HG03432 (cell line): ENCODE data around the gene CD7.
"Not testable (repeated sequence)": the region's sequence is repeated elsewhere in the genome, so short reads cannot be mapped to it uniquely, and the experiment has no call there.

Experiments used
- ATAC-seq: cut with Tn5 transposase; IDR thresholded peaks from one replicate; pipeline ENCODE4 v1.9.1; 2021; ENCODE audit warnings: mild to moderate bottlenecking, moderate library complexity; ENCODE audit not compliant: unreplicated experiment

CD7 gene

DNA sequence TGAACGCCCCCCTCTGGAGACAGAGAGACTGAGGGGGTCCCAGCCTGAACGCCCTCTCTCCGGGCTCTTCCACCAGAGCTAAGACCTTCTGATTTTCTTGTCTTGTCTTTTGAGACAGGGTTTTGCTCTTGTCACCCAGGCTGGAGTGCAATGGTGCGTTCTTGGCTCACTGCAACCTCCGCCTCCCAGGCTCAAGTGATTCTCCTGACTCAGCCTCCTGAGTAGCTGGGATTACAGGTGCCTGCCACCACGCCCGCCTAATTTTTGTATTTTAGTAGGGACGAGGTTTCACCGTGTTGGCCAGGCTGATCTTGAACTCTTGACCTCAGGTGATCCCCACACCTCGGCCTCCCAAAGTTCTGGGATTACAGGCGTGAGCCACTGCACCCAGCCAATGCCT, 30.6 kb upstream of the CD7 start:
- not testable (repeated sequence) for ATAC-seq

DNA sequence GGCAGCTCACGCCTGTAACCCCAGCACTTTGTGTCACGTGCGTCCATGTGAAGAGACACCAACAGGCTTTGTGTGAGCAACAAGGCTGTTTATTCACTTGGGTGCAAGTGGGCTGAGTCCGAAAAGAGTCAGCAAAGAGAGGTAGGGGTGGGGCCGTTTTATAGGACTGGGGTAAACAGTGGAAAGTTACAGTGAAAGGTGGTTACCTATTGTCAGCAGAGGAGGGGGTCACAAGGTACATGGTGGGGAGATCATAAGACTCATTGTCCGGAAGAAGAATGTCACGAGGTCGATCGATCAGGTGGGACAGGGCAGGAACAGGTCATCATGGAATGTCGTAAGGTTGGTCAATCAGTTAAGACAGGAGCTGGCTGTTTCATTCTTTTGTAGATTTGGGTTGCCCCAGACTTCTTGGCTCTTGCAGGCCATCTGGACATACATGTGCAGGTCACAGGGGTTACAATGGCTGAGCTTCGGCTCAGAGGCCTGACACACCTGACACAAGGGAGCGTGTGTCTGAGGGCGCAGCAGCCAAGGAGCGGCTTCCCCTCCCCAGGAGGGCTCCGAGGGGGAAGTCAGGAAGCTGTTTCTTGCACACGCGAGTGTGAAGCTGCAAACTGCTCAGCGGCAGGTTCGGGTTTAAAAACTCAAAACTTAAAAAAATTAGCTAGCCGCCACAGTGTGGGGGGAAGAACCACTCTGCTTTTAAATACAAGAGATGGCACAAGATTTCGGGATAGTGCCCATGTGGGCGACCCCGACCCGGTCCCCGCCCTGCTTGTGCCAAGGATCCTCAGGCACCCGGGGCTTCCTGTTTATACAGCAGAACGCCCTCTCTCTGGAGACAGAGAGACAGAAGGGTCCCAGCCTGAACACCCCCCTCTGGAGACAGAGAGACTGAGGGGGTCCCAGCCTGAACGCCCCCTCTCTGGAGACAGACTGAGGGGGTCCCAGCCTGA, 29.2 kb upstream of the CD7 start:
- ATAC-seq: no peak

DNA sequence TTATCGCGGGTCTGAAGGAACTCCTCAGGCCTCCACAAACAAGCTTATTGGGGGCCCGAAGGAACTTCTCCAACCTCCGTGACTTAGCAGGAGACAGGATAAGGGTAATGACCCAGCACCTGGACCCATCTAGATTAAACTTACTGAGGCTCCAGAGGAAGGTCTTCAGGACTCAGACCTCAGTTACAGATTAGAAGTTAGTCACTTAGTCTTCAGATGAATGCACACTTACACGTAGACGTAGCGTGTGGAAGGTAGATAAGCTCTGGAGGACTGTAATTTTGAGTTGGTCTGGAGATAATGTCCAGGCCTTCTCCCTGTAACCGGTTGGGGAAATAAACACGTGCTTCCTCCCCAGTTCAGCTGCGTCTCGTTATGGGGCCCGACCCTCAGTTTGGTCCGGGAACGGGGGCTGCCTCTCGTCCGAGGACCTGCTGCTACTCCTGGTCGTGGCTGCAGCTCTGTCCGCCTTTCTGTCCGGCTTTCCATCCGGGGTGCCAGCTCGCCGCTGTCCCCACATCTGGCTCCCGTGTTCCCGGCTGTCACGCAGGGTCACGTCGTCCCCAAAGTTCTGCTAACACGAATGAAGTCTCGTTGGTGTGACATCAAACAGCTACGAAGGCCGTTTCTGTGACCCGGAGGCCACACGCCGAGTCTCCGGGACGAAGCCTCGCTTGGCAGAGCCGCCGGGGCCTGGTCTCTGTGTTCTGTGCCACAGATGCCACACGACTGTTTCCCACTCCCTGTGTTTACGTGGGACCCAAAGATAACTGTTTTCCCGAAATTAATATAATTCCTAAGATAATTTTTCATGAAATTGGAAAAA, 28.0 kb upstream of the CD7 start:
- ATAC-seq: no peak

DNA sequence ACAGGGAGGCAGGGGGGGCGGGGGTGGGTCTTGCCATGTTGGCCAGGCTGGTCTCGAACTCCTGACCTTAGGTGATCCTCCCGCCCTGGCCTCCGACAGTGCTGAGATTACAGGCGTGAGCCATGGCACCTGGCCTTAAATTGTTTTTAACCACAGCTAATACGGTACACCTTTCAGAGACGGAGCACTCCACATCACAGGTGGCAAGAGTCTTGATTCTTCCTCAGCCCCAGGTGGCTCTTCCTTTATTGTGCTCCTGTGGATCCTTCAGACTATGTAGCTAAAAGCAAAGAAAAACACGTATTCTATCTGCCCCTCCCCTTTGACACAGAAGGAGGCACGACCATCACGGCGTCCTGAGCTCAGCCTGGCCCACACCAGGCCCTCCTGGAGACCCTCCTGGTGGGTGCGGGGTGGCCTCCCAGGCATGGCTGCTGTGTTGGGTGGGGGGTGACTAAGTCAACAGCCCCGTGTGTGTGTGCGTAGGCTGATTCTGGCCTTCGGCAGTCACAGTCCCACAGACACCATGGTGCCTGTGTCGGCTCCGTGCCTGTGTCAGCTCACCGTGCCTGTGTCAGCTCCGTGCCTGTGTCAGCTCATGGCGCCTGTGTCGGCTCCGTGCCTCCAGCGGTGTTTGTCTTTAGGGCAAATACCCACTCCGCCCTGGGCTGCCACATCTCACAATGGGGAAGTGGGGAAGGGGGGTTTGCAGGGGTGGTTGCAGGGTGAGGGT, 26.9 kb upstream of the CD7 start:
- ATAC-seq: no peak

DNA sequence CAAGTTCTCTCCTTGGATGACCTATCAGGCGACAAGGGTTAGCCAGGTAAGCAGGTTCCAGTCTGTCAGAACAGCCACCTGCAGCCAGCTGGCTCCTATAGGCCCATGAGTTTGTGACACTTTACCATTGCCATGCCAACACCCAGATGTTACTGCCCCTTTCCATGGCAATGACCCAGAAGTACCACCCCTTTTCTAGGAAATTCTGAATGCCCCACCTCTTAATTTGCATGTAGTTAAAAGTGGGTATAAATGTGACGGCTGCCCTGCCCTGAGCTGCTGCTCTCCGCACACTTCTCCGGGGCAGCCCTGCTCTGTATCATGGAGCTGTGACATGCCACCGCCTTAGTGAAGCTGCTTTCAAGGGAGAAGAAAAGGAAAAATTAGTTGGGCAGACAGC, 26.2 kb upstream of the CD7 start:
- no peak for ATAC-seq

DNA sequence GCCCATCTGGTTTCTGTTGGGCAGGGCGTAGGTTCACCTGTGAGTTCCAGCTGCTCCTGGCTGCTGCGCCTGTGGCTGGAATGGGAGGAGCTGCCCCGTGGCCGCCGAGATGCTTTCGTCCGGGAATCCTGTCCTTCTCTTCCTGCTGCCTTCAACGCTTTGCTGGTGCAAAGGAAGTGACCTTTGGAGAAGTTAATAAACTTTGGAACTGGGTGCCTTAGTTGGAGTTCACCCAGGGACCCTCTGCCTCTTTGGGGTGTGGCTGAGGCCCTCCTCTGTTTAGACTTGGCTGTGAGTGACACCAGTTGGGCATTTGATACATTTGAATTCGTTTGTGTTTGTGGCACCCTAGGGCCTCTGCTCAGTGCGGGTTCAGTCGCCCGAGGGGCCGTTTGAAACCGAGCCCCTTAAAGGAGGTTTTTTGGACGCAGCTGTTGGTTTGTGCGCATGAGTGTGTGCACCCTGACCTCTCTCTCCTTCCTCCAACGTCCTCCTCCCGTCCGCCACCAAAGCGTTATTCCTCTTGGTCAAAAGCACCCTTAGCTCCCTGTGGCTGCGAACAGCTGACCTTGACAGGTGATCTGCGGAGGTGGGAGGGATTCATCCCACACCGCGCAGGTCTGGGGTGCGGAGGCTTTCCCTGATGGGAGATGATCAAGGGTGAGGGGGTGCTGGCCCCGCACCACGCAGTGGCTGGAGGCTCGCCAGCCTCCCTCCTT, 25.1 kb upstream of the CD7 start:
- no peak for ATAC-seq

DNA sequence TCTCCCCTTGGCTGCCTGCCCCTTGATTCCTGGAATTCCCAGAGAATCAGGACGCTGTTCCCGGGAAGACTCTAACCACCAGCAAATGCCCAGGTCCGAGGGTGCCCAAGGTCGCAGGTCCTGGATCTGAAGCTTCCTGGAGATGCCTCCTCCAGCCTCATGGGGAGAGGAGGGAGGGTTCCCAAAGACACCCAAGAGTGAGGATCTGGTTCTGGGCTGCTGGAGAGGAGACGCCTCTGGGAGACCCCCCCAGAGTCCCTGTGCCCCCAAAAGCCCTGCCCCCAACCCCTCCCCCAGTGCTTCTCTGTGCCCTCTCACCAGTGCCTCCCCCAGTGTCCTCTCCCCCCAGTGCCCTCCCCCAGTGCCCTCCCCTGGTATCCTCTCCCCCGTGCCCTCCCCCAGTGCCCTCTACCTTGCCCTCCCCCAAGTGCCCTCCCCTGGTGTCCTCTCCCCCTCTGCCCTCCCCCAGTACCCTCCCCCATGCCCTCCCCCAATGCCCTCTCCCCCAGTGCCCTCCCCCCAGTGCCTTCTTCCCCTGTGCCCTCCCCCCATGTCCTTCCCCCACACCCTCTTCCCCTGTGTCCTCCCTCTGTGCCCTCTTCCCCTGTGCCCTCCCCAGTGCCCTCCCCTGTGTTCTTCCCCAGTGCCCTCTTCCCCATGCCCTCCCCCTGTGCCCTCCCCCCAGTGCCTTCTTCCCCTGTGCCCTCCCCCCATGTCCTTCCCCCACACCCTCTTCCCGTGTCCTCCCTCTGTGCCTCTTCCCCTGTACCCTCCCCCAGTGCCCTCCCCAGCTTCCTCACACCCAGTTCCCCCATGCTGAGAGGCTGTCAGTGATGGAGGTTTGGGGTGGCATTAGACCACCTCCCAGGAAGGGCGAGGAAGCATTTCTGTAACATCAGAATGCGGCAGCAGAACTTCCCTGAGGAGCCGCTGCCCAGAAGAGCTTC, 22.5 kb upstream of the CD7 start:
- ATAC-seq: no peak

DNA sequence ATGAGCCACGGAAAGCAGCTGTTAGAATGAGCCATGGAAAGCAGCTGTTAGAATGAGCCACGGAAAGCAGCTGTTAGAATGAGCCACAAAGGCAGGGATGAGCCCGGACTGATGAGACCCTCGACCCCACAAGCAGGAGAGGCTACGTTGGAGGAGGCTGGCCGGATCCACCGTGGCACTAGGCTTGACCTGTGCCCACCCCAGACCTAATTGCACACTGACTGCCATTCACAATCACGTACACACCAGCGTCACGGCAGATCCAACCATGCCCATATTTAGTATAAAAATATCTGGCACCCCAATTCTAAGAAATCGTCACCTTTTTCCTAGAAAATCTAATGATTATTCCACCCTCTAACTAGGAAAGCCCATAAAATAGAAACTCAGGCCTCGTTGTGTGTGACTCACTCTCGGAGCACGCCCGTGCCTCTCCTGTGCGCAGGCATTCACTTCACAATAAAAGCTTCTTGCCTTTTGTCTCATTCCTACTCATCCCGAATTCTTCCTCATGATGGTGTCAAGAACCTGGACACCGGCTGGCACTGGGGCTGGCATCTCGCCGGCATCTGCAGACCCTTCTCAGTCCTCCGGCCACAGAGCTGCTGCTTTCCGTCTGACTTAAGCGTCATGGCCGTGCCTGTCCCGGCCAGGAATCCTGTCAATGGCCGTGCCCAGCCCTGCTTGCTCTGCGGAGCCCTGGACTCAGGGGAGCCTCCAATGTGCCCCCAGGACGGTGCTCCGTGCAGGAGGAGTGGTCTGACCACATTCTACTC, 21.6 kb upstream of the CD7 start:
- no peak for ATAC-seq

DNA sequence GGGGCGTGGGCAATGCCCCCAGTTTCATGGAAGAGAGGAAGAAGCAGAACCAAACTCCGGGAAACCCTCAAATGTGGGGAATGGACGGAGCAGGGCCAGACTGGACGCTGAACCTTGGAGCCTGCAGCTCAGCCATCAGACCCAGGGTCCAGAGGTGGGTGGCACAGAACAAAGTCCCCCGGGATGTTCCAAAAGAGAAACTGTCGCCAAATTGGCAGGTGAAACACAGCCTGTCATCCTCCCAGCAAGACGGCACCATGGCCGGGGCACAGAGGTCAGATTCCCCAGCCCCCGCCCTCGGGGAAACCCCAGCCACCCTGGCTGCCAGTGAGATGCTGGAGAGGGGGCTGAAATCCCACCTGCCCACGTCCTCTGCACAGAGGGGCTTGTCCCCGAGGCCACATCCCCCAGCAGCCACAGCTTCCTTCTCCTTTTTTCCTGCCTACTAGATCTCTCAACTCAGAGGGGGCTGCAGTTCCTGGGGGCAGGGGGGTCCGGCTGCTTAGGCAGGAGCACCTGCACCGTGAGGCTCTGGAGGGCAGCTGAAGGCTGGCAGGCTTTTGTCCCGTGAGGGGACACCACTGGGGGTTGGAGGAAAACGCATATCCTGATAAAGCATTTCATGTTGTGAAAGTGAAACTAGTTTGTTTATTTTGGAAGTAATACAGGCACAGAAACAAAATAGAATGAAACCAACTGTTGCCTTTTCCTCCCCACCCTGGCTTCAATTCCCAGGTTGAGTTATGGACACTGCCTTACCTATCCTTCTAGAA, 17.4 kb upstream of the CD7 start:
- ATAC-seq: no peak

DNA sequence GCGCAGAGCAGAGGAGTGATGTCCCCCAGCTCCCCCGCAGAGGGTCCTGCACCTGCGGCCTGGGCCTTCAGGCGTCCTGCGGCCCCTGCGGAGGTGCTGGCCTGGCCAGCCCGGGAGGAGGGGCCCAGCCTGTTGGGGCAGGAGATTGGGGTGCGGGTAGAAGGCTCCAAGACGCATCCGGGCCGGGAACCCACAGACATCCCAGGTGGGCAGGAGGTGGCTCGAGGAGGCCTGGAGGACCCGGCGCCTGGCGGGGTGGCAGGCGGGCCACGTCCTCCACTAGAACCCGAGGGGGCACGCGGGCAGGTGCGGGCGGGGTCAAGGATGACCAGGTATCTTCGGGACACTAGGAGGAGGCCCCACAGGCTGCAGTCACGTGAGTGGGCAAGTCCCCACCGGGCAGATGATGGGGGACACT, 16.8 kb upstream of the CD7 start:
- no peak for ATAC-seq

DNA sequence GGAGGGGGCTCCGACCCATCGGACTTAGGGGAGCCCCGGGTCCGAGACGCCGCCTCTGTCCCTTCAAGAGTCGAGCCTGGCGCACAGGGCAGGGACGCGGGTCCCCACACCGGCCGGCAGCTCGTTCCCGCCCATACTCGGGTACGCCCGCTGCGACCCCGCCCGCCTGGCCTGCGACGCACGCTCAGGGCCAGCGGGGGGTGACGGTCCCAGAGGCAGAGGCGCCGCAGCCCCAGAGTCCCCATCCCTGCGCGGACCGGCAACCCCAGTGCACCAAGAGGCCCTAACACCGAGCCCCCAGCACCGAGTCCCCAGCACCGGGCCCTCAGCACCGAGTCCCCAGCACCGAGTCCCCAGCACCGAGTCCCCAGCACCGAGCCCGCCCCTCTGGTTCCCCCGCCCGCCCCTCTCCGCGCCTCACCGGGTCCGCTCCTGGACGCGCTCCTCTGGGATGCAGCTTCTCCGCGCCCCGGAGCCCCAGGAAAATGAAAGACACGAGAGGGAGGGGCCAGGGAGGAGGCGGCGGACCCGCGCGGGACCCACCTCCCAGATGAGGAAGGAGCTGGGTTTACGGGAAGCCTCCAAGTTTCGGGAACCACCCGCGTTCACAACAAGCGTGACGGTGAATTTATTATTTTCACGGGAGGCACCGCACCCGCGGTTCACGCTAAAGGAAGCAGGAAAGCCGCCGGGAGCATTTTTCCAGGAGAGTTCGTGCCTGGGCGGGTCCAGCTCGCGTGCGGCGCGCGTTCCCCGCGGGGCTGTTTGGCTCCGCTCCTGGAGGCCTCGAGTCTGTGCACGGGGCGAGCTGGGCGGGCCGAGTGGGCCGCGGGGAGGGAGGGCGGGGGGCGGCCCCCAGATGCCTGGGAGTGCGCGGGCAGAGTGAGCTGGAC, 16.1 kb upstream of the CD7 start, which contains the start of gene SECTM1:
TSS of gene SECTM1 (minus strand) at position 488 of the 893 bp plus-strand sequence. CDS start 6,526 bp downstream, outside the sequence.
- ATAC-seq: no peak

DNA sequence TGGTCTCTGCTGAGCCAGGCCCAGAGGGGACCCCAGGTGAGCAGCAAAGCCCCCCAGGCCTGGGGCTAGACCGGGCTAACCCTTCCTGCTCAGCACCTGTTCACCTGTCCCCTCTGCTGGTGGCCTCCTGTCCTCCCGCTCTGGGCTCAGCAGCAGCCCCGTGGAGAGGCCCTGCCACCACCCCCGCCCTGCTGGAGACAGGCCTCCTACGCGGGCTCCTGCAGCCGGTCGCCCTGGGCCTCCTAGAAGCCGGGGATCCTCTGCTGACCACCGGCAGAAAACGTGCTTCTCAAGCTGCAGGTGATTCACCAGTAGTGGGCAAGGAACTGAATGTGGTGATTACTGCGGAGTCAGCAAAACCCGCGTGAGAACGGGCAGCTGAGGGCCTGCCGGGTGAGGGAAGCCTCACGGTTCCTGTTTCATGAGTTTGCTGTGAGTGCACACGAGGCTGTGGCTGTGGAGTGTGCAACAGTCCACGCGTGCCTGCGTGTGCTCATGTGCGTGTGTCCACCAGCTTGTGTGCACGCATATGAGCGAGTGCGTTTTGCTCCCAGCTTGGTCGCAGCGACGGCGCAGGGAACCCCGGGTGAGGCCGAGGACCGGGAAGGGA, 15.4 kb upstream of the CD7 start:
- no peak for ATAC-seq

DNA sequence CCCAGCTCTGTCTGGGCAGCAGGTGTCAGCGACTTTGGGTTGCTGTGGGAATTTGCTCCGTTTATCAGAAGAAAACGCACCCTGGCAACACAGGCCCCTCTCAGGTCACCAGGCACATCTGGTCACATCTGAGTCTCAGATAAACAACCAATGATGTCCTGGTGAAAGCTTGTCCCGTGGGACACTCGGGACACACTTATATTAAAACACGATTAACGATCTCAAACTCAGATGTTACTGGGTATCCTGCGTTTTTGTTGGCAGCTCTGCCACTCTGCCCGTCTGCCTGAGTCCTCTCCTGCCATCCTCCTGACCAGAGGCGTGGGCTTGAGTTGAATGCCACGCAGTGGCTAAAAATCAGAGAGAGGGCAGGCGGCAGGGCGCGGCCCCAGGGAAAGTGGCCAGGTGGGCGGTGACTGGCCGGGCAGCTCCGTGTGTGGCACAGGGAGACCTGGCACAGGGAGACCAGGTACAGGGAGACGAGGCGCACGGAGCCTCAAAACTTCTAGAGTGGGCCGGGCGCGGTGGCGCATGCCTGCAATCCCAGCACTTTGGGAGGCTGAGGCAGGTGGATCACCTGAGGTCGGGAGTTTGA, 14.0 kb upstream of the CD7 start:
- ATAC-seq: no peak

DNA sequence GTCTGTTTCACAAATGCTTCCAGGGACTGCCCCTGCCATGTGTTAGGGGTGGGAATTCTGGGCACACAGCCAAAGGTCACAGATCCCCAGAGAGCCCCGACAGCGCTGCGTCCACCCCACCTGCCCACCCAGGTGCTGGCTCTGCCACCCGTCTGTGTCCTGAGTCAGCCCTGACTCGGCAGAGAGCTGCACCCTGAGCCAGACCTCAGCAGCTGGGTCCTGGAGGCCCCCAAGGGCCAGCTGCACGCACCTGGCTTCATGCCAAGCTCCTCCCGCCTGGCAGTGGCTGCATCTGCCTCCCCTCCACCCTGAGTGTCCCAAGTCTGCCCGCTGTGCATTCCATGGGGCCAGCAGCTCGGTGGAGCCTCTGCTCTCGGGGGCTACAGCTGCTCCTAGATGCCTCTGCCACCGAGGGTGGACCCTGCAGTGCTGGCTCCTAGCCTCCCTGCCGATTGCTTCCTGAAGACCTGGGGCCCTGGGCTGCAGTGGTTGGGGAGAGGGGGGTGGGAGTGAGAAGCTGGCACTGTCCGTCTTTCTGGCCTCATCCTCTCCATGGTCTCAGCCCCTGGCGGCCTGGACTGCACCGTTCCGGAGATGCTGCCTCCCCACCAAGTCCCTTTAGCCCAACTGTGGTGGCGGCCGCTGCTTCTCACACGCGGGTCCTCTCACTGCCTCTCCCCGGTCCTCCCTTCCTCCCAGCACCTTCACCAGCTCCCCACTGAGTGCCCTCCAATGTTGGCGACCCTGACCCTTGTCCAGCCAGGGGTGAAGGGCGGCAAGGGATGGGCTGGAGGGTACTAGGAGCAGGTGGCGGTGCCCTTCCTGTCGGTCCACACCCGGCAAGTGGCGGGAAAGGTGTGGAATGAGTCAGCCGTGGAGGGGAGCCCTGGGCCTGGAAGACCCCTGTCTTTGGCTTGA, 13.2 kb upstream of the CD7 start:
- ATAC-seq: no peak
